HG03139 (cell line): Measurements from ENCODE around the gene PTGES3.
"Not testable (repeated sequence)": the region's sequence is repeated elsewhere in the genome, so short reads cannot be mapped to it uniquely, and the experiment has no call there.

ENCODE experiments used
- ATAC-seq: cut with Tn5 transposase; IDR thresholded peaks from one replicate; pipeline ENCODE4 v1.9.1; 2021; ENCODE audit not compliant: unreplicated experiment

The PTGES3 gene

GRCh38 chr12:56657416-56658379 lies 30.4 kb downstream of the PTGES3 start:
- ATAC-seq = no peak

GRCh38 chr12:56653781-56654180 lies 34.3 kb downstream of the PTGES3 start:
- ATAC-seq = not testable (repeated sequence)

DNA sequence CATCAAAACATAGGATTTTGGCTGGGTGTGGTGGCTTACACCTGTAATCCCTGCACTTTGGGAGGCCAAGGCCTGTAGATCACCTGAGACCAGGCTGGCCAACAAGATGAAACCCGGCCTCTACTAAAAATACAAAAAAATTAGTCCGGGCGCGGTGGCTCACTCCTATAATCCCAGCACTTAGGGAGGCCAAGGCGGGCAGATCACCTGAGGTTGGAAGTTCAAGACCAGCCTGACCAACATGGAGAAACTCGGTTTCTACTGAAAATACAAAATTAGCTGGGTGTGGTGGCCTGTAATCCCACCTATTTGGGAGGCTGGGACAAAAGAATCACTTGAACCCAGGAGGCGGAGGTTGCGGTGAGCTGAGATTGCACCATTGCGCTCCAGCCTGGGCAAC lies 40.1 kb downstream of the PTGES3 start:
- ATAC-seq = not testable (repeated sequence)

DNA sequence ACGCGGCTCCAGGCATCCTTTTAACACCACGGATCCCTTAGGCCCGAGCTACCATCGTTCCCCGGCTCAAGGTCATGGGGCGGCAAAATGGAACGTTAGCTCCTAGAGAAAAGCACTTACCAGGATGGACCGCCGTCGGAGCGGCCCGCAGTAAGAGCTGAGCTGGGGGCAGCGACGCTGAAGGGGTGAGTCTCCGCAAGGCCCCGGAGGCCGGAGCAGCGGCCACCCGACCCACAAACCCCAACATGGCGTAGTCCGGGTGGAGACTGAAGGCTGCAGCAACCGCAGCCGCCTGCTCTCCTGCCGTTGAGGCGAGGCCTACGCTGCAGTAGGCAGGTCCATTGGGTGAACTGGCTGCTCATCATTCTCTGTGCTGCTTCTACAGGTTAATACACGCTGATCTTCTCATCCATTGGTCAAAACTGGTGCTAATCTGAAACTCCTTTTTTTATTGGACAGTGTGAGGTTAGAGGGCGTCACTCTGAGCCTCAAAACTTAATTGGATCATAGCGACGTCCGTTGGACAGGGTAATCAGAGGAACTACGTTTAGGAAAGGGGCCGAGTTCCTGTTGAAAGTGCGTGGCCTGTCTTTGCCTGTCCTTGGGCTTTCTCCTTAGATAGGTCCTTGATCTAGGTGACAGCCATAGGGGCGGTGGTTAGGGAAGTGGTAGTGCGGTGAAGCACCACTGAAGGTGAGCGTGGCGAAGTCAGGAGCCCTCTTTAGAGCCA lies 42.2 kb downstream of the PTGES3 start, which contains the start of gene ATP5F1B:
ATP5F1B (minus strand) TSS at position 268 of the 730 bp plus-strand sequence; CDS start at position 247, 21 bp downstream.
- peak; percentile 97 for ATAC-seq

DNA sequence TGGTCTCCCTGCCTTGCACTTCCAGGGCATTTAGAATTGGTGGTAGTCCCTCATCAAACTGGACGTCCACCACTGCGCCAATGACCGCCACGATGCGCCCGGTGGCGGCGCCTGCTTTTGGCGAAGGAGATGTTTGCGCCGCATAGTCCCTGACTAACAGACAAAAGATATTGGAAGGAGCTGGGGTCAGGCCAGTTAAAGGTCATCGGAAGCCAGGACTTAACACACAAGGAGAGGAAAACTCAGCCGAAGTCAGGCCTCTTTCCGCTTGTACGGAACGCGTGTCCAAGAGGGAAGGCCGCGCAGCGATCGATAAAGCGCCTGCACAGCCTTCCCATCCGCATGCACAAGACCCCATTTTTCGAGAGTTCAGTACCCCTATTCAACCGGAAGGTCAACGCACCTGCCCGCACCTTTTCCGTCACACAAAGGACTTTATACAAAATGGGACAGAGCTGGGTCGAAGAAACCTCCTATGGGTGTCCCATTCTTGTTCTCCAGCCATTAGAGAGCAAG lies 42.8 kb downstream of the PTGES3 start:
- ATAC-seq = no peak

DNA sequence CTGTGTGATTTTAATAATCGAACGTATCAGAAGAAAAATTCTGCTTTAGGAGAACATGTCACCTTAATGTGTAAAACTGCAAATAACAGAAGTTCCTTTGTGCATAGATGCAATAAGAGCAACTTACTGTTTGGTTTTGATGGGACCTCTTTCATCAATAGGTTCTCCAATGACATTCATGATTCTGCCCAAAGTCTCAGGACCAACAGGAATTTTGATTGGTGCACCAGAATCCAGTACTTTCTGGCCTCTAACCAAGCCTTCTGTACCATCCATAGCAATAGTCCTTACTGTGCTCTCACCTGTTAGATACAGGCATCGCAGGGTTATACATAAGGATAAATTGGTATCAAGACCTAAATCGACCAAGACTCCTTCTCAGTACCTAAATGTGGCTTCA lies 43.4 kb downstream of the PTGES3 start:
- ATAC-seq = no peak

- no peak for ATAC-seq
Observed at GRCh38 chr12:56641219-56641618, 46.9 kb downstream of the PTGES3 start.

DNA sequence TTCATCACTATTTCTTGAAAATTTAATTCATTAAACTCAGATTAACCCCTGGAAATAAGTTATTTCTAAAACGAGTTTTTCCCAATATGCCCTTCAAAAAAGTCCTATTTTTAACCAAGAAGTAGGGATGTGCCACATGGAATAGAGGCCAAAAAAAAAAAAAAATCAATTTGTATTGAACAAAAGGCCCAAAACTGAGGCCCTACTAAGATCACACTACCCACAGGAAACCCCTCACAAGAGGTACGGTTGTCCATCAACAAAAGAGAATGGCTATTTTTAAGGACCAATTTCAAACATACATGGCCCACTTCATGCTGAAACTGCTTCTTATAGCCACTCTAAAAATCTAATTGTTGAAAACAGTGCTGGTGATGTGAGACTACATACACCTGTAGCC lies 50.5 kb downstream of the PTGES3 start:
- ATAC-seq = no peak

DNA sequence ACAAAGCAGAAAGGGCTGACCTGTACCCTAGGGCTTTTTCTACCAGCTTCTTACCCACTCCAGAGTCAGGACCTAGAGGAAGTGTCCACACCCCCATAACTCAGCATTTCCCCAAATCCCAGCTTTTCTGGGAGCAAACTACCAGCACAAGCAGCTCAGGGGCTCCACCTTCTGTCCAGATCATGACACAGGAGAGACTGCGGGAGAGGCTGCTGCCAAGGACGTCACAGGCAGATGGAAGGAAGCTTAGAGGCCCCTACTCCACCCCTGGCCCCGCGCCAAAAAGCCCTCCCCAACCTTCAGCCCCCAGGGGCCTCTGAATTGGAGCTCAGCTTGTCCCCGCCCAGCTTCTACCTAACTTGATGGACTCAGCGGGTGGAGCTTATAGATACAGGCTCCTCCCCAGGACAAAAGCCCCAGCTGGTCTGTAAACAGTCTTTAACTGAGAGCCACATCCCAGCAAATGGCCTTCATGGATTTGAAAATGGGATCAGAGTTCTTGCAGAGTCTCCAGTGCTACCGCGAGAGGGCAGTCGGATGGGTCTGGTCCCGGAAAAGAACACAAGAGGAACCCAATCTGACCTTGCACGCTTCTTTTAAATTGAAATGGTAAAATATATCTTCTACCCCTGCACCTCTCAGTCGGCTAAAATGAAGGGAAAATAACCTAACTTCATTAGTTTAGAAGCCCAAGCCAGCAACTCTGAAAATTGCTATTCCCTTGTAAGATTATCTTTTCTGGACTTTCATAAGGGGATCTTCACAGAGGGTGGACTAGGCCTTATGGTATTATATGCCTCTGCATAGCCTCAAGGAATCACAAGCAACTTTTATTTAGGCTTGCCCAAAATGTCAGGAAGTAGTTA lies 51.2 kb downstream of the PTGES3 start:
- peak; percentile 37 for ATAC-seq

DNA sequence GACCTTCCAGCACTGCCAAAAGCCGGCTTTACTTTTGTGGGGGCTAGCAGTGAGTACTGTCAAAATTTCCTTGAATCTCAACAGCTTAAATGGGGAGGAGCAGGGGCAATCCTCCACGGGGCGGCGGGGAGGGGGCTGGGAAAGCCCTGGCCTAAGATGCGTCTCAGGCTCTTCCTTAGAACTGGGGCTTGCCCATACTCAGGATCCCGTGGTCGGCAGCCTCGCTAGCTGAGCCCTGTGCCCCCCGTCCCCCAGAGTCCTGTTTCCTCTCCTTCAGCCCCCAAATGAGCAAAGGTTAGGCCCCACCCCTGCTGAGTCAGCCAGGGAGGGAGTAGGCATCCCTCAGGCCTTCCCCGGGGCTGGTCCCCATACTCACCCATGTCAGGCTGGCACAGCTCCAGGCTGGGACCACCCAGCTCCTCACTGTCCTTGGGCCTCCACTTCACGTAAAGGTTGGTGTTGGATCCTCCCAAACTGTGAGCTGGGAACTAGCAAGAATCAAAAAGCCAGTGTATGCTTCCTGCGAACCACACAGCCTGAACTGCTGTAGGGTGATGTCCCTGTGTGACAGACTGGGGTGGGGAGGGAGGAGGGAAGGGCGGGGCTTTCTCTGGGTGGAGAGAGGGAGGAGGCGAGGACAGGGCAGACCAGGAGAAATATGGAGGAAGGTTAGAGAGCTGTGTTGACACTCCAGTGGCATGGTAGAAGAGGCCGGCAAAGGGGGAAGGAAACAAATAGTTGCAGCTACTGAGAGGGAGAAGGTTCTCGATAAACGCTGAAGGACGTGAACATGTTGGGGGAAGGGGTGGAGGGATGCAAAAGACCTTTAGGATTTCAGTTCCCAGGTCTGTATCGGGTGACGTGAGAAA lies 52.0 kb downstream of the PTGES3 start:
- ATAC-seq = peak; percentile 41

DNA sequence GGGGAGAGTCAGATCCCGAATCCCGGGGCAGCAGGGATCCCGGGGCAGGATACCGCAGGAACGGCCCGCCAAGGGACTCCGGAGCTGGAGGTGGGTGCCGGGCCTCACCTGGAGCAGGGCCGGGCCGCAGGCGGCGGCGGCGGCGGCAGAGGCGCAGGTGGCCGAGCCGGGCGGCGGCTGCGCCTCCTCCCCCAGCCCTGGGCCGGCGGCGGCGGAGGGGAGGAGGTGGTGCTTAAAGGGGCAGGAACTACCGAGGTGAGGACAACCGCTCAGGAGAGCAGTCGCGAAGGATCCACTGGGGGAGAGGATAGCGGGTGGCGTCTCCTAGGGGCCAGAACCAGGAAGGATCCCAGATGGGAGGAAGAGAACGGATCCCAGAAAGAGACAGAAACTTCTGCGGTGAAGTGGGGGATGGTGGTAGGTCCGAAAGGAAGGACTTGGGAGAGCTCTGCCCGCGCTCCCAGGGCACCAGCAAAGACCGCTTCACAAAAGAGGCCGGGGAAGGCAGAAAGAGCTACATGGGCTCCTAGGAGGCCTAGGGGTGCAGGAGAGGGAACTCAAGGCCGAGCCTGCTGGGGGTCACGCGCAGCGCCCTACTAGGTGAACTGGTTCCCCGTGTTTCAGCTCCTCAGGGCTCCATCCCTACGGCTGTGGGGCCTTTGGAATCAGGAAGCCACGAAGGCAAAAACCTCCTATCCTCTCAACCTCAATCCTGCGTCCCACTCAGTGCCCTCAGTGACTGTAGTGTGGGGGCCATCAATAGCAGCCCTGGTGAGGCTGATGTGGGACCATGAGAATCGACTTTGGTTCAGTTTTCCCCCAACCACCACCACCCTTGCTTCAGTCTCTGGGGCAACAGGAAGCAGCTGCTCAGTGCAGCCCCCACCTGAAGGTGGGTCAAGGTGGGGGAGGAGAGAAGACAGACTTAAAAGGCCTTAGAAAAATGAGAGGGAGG lies 53.0 kb downstream of the PTGES3 start:
- no peak for ATAC-seq

DNA sequence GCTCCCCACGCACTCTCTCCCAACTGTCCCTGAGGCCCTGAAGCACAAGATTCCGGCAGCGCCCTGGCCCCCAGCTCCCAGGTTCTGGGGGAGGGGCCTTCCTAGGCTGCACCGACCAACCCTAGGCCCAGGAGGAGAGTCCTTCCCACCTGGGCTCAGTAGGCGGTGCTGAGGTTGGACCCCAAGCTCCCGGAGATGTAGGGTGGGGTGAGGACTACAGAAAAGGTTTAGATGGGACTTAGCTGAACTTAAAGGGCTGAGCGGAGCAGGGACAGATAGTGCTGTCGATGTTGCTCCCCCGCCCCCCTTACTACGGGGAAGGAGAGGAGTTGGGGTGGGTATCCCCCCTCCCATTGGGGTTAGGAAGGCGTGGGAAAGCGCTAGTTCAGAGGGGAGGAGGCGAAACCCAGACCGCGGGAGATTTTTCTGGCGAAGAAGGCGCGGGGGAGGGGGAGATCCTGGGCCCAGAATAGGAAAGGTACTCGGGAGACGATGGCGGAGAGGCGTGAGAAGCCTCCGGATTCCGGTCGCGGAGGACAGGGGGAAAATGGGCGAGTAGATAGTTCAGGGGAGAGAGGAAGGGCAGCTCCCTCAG lies 53.7 kb downstream of the PTGES3 start:
- ATAC-seq = no peak

DNA sequence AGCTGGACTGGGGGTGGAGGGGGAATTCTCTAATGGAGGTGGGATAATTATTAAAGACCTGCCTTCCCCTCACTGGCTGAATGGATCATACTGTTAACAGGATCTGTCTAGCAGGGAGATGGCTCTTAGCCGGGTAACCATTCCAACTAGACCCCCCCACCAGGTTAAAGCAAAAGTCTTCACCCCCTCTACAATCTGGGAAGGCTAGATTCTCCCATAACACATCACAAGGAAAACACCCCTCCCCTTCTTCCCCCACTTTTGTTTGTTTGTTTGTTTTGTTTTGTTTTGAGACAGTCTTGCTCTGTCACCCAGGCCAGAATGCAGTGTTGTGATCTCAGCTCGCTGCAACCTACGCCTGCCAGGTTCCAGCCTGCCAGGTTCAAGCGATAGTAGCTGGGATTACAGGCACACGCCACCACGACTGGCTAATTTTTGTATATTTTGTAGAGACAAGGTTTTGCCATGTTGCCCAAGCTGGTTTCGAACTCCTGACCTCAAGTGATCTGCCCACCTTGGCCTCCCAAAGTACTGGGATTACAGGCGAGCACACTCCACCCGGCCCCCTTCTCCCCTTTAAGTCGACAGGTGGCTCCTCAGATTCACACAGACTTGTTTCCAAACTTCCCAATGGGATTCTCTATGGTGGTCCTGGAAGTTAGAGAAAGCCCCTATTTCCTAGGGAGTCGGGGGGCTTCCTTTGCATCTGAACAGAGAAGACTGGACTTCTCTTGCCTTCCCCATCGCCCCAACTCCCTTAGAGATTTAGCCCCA lies 54.4 kb downstream of the PTGES3 start:
- ATAC-seq = no peak

GRCh38 chr12:56632701-56633467 lies 55.2 kb downstream of the PTGES3 start:
- no peak for ATAC-seq

GRCh38 chr12:56631790-56632700 lies 56.0 kb downstream of the PTGES3 start:
- no peak for ATAC-seq

GRCh38 chr12:56630180-56630632 lies 57.9 kb downstream of the PTGES3 start, which contains the start of gene BAZ2A:
Gene BAZ2A, minus strand, starts transcription at chr12:56630326. Its CDS starts 12,796 bp downstream, at chr12:56617530.
- ATAC-seq = peak; percentile 48
